ENCODE measurements around the gene C1R.
"Not testable (repeated sequence)": the region's sequence is repeated elsewhere in the genome, so short reads cannot be mapped to it uniquely, and the experiment has no call there.

C1R gene

GRCh38 chr12:7108003-7108795 is 16.0 kb upstream of the C1R start:
- H3K27ac ChIP-seq (replicated peaks; ENCODE audit: low read length) = peak overlapping the region; percentile 41
- H3K36me3 ChIP-seq (replicated peaks in 1 of 2; ENCODE audit: control insufficient read depth in 2 of 2, insufficient read depth in 2 of 2, low read length in 2 of 2) = peaks cover 3 to 21% of the 10 kb centered on the region in 2 donors
- WGBS, 2 donors (ENCODE audit: extremely low coverage in 2 of 2, insufficient read length in 2 of 2, insufficient replicate concordance in 1 of 2) = no CpG with 5 or more reads among the region's 30 CpGs

DNA sequence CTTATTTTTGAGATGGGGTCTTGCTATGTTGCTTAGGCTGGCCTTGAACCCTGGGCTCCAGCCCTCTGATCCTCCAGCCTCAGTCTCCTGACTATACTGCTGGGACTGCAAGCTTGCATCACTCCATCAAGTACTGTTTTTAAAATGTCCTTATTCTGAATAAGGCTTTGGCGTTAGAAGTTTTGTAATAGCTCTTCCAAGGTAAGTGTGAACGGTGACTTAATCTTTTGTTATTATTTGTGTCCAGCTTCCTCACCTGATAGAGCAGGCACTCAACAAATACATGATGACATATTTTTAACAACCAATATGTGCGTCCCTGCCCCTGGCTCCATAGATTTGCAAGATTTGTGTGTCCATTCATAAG is 15.4 kb upstream of the C1R start:
- Histone ChIP-seq H2BK12ac (ENCODE audit: low read length) (no peak overlapping the region), H2BK120ac (ENCODE audit: low read depth, low read length) (no peak overlapping the region), H3K9me3 (replicated peaks in 1 of 2; ENCODE audit: control insufficient read depth in 2 of 2, insufficient read depth in 1 of 2, low read depth in 1 of 2, low read length in 2 of 2) (peaks cover 2 to 16% of the 10 kb centered on the region in 2 donors), H3K9ac (ENCODE audit: low read depth, low read length, poor library complexity) (peak overlapping the region; percentile 92), H4K8ac (ENCODE audit: low read depth, low read length) (peak overlapping the region; percentile 55), H4K91ac (ENCODE audit: low read depth, low read length, poor library complexity) (no peak overlapping the region), H3K4ac (ENCODE audit: low read length) (no peak overlapping the region), H3K18ac (ENCODE audit: low read length) (peak overlapping the region; percentile 94), H3K27ac (replicated peaks; ENCODE audit: low read length) (peak overlapping the region; percentile 41), H3K79me1 (ENCODE audit: low read depth, low read length) (peaks cover 2% of the 10 kb centered on the region), H2AK5ac (ENCODE audit: low read depth, low read length) (peak overlapping the region; percentile 91), H2AFZ (ENCODE audit: low read length) (peak overlapping the region; percentile 90), H3K23ac (ENCODE audit: low read depth, low read length, poor library complexity) (peak overlapping the region; percentile 12), H3K27me3 (ENCODE audit: control insufficient read depth in 3 of 3, insufficient read depth in 3 of 3, low read depth in 1 of 3, low read length in 3 of 3) (no peaks in the 10 kb centered on the region), H3K4me1 (ENCODE audit: control insufficient read depth in 2 of 2, insufficient read depth in 1 of 2, low read depth in 1 of 2, low read length in 2 of 2) (peaks cover 2 to 8% of the 10 kb centered on the region in 2 donors), H2BK15ac (ENCODE audit: low read length) (no peak overlapping the region), H2BK5ac (ENCODE audit: low read length) (peak overlapping the region; percentile 91), H3K4me2 (ENCODE audit: insufficient read depth, low read length, poor library complexity, severe bottlenecking) (peak overlapping the region; percentile 85), H3K36me3 (replicated peaks in 1 of 2; ENCODE audit: control insufficient read depth in 2 of 2, insufficient read depth in 2 of 2, low read length in 2 of 2) (peaks cover 3 to 23% of the 10 kb centered on the region in 2 donors), H3K4me3 (ENCODE audit: low read length in 2 of 2) (peak overlapping the region; percentile 64 to 76), H3K14ac (ENCODE audit: low read length) (no peak overlapping the region)
- WGBS, 2 donors (ENCODE audit: extremely low coverage in 2 of 2, insufficient read length in 2 of 2, insufficient replicate concordance in 1 of 2) = no CpG with 5 or more reads among the region's 3 CpGs
- DNase-seq (ENCODE audit: low spot score) = no peak

More at GRCh38 chr12:7108003-7108795, 16.0 kb upstream of the C1R start:
- peak overlapping the region; percentile 85 for H3K4me2 ChIP-seq (ENCODE audit: insufficient read depth, low read length, poor library complexity, severe bottlenecking)
- H3K79me1 ChIP-seq (ENCODE audit: low read depth, low read length) = peaks cover 2% of the 10 kb centered on the region
- H3K9me3 ChIP-seq (replicated peaks in 1 of 2; ENCODE audit: control insufficient read depth in 2 of 2, insufficient read depth in 1 of 2, low read depth in 1 of 2, low read length in 2 of 2) = peaks cover 2 to 16% of the 10 kb centered on the region in 2 donors
- H3K18ac ChIP-seq (ENCODE audit: low read length) = peak overlapping the region; percentile 94
- H3K23ac ChIP-seq (ENCODE audit: low read depth, low read length, poor library complexity) = peak overlapping the region; percentile 12
- H2AK5ac ChIP-seq (ENCODE audit: low read depth, low read length) = peak overlapping the region; percentile 91
- H3K4me3 ChIP-seq (ENCODE audit: low read length in 2 of 2) = peak overlapping the region; percentile 64 to 76
- H3K4ac ChIP-seq (ENCODE audit: low read length) = no peak overlapping the region
- H3K14ac ChIP-seq (ENCODE audit: low read length) = no peak overlapping the region
- DNase-seq (ENCODE audit: low spot score) = peak; percentile 41
- H2BK12ac ChIP-seq (ENCODE audit: low read length) = peak overlapping the region; percentile 67
- H4K91ac ChIP-seq (ENCODE audit: low read depth, low read length, poor library complexity) = no peak overlapping the region
- peak overlapping the region; percentile 96 for H2BK15ac ChIP-seq (ENCODE audit: low read length)
- H2BK120ac ChIP-seq (ENCODE audit: low read depth, low read length) = peak overlapping the region; percentile 97
- H2BK5ac ChIP-seq (ENCODE audit: low read length) = peak overlapping the region; percentile 91
- no peaks in the 10 kb centered on the region for H3K27me3 ChIP-seq (ENCODE audit: control insufficient read depth in 3 of 3, insufficient read depth in 3 of 3, low read depth in 1 of 3, low read length in 3 of 3)
- peaks cover 2 to 8% of the 10 kb centered on the region in 2 donors for H3K4me1 ChIP-seq (ENCODE audit: control insufficient read depth in 2 of 2, insufficient read depth in 1 of 2, low read depth in 1 of 2, low read length in 2 of 2)
- H2AFZ ChIP-seq (ENCODE audit: low read length) = peak overlapping the region; percentile 90
- H3K9ac ChIP-seq (ENCODE audit: low read depth, low read length, poor library complexity) = peak overlapping the region; percentile 92
- peak overlapping the region; percentile 56 for H4K8ac ChIP-seq (ENCODE audit: low read depth, low read length)

DNA sequence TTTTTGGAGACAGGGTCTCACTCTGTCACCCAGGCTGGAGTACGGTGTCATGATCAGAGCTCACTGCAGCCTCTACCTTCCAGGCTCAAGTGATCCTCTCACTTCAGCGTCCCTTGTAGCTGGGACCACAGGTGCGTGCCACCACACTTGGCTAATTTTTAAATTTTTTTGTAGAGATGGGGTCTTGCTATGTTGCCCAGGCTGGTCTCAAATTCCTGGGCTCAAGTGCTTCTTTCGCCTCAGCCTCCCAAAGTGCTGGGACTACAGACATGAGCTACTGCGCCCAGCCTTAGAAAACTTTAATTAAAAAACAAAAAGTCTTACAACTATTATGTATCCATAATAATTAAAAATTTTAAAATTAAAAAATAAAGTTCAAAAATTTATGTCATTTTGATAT is 14.9 kb upstream of the C1R start:
- H2BK120ac ChIP-seq (ENCODE audit: low read depth, low read length); H3K18ac ChIP-seq (ENCODE audit: low read length); H3K27ac ChIP-seq (replicated peaks; ENCODE audit: low read length); H3K23ac ChIP-seq (ENCODE audit: low read depth, low read length, poor library complexity); H3K9ac ChIP-seq (ENCODE audit: low read depth, low read length, poor library complexity); DNase-seq (ENCODE audit: low spot score); H3K4me1 ChIP-seq (ENCODE audit: control insufficient read depth in 2 of 2, insufficient read depth in 1 of 2, low read depth in 1 of 2, low read length in 2 of 2); H4K8ac ChIP-seq (ENCODE audit: low read depth, low read length); H4K91ac ChIP-seq (ENCODE audit: low read depth, low read length, poor library complexity); H2BK5ac ChIP-seq (ENCODE audit: low read length); H3K14ac ChIP-seq (ENCODE audit: low read length); H3K27me3 ChIP-seq (ENCODE audit: control insufficient read depth in 3 of 3, insufficient read depth in 3 of 3, low read depth in 1 of 3, low read length in 3 of 3); H2AFZ ChIP-seq (ENCODE audit: low read length); H3K4me2 ChIP-seq (ENCODE audit: insufficient read depth, low read length, poor library complexity, severe bottlenecking); H2BK15ac ChIP-seq (ENCODE audit: low read length); H3K79me1 ChIP-seq (ENCODE audit: low read depth, low read length); H2BK12ac ChIP-seq (ENCODE audit: low read length); H3K4ac ChIP-seq (ENCODE audit: low read length); H3K4me3 ChIP-seq (ENCODE audit: low read length in 2 of 2); H2AK5ac ChIP-seq (ENCODE audit: low read depth, low read length): not testable (repeated sequence)
- Histone ChIP-seq H3K9me3 (replicated peaks in 1 of 2; ENCODE audit: control insufficient read depth in 2 of 2, insufficient read depth in 1 of 2, low read depth in 1 of 2, low read length in 2 of 2) (peaks cover 2 to 16% of the 10 kb centered on the region in 2 donors), H3K36me3 (replicated peaks in 1 of 2; ENCODE audit: control insufficient read depth in 2 of 2, insufficient read depth in 2 of 2, low read length in 2 of 2) (peaks cover 3 to 28% of the 10 kb centered on the region in 2 donors)
- WGBS, 2 donors (ENCODE audit: extremely low coverage in 2 of 2, insufficient read length in 2 of 2, insufficient replicate concordance in 1 of 2) = no CpG with 5 or more reads among the region's 5 CpGs

GRCh38 chr12:7106082-7106481 is 13.8 kb upstream of the C1R start:
- Histone ChIP-seq H3K4ac (ENCODE audit: low read length) (no peak overlapping the region), H2AK5ac (ENCODE audit: low read depth, low read length) (no peak overlapping the region), H3K4me3 (ENCODE audit: low read length in 2 of 2) (no peak overlapping the region), H2AFZ (ENCODE audit: low read length) (no peak overlapping the region), H2BK5ac (ENCODE audit: low read length) (no peak overlapping the region), H4K91ac (ENCODE audit: low read depth, low read length, poor library complexity) (no peak overlapping the region), H2BK12ac (ENCODE audit: low read length) (no peak overlapping the region), H2BK120ac (ENCODE audit: low read depth, low read length) (no peak overlapping the region), H3K23ac (ENCODE audit: low read depth, low read length, poor library complexity) (no peak overlapping the region), H3K27ac (replicated peaks; ENCODE audit: low read length) (no peak overlapping the region), H3K14ac (ENCODE audit: low read length) (no peak overlapping the region), H3K18ac (ENCODE audit: low read length) (no peak overlapping the region), H3K4me1 (ENCODE audit: control insufficient read depth in 2 of 2, insufficient read depth in 1 of 2, low read depth in 1 of 2, low read length in 2 of 2) (peaks cover 2 to 8% of the 10 kb centered on the region in 2 donors), H3K27me3 (ENCODE audit: control insufficient read depth in 3 of 3, insufficient read depth in 3 of 3, low read depth in 1 of 3, low read length in 3 of 3) (no peaks in the 10 kb centered on the region), H3K79me1 (ENCODE audit: low read depth, low read length) (peaks cover 2% of the 10 kb centered on the region), H3K9me3 (replicated peaks in 1 of 2; ENCODE audit: control insufficient read depth in 2 of 2, insufficient read depth in 1 of 2, low read depth in 1 of 2, low read length in 2 of 2) (peaks cover 2 to 16% of the 10 kb centered on the region in 2 donors), H3K36me3 (replicated peaks in 1 of 2; ENCODE audit: control insufficient read depth in 2 of 2, insufficient read depth in 2 of 2, low read length in 2 of 2) (peaks cover 3 to 32% of the 10 kb centered on the region in 2 donors), H2BK15ac (ENCODE audit: low read length) (no peak overlapping the region), H3K4me2 (ENCODE audit: insufficient read depth, low read length, poor library complexity, severe bottlenecking) (no peak overlapping the region), H4K8ac (ENCODE audit: low read depth, low read length) (no peak overlapping the region), H3K9ac (ENCODE audit: low read depth, low read length, poor library complexity) (no peak overlapping the region)
- DNase-seq (ENCODE audit: low spot score) = no peak
- no CpG with 5 or more reads among the region's 1 CpG for WGBS, 2 donors (ENCODE audit: extremely low coverage in 2 of 2, insufficient read length in 2 of 2, insufficient replicate concordance in 1 of 2)

All from neuronal stem cell (in vitro differentiated cells).